HG03575 (cell line): Measurements from ENCODE around the gene ADK.

Experiments
- ATAC-seq: cut with Tn5 transposase; IDR thresholded peaks from one replicate; pipeline ENCODE4 v1.9.1; 2021; ENCODE audit not compliant: unreplicated experiment, insufficient number of reproducible peaks, low FRiP score; ENCODE audit errors: extremely low read depth

The ADK gene

GRCh38 chr10:74150990-74151878, at the start of gene ADK:
TSS of gene ADK (plus strand) at chr10:74151221. CDS start at chr10:74151279, 58 bp downstream.
- peak; percentile 52 for ATAC-seq

GRCh38 chr10:74103560-74104258, 47.3 kb upstream of the ADK start:
- ATAC-seq: no peak

GRCh38 chr10:74104480-74104879, 46.5 kb upstream of the ADK start:
- no peak for ATAC-seq

GRCh38 chr10:74104996-74105395, 46.0 kb upstream of the ADK start:
- no peak for ATAC-seq

GRCh38 chr10:74107391-74107790, 43.6 kb upstream of the ADK start:
- no peak for ATAC-seq

GRCh38 chr10:74109452-74109851, 41.6 kb upstream of the ADK start:
- ATAC-seq: no peak

- ATAC-seq: no peak
These were observed 40.9 kb upstream of the ADK start for GRCh38 chr10:74110120-74110519.

GRCh38 chr10:74111799-74112198, 39.2 kb upstream of the ADK start:
- ATAC-seq: no peak

- ATAC-seq: no peak
These were observed 37.5 kb upstream of the ADK start for GRCh38 chr10:74113546-74113945.

GRCh38 chr10:74114041-74114448, 37.0 kb upstream of the ADK start:
- ATAC-seq: no peak

- ATAC-seq: no peak
These were observed 33.3 kb upstream of the ADK start for GRCh38 chr10:74117738-74118137.

GRCh38 chr10:74118804-74119203, 32.2 kb upstream of the ADK start:
- no peak for ATAC-seq

GRCh38 chr10:74120911-74121310, 30.1 kb upstream of the ADK start:
- ATAC-seq: no peak

- no peak for ATAC-seq
These were observed 29.7 kb upstream of the ADK start for GRCh38 chr10:74121368-74121767.

GRCh38 chr10:74122060-74122459, 29.0 kb upstream of the ADK start:
- no peak for ATAC-seq

GRCh38 chr10:74123081-74123480, 27.9 kb upstream of the ADK start:
- no peak for ATAC-seq

- no peak for ATAC-seq
These were observed 16.8 kb upstream of the ADK start for GRCh38 chr10:74133923-74134820.

- no peak for ATAC-seq
These were observed 15.6 kb upstream of the ADK start for GRCh38 chr10:74135452-74135851.

- ATAC-seq: no peak
These were observed 13.0 kb upstream of the ADK start for GRCh38 chr10:74137992-74138391.
